Peyer's patch (tissue), 4 donors: ENCODE data around the gene FNBP1L. TPM values are rescaled to one million over a fixed set of nuclear protein-coding genes. Genes with fewer than 3 reads are reported as not detected.

ENCODE experiments used
- DNase-seq, 3 donors: peaks; one replicate each; pipeline ENCODE4 v3.0.0-alpha.2; 2017 to 2019
- H3K27ac ChIP-seq, 4 donors: fragments of 200-600 bp; sonication (generic); one replicate each; pipeline ENCODE4 v1.5.1; 2016 to 2019
- H3K27me3 ChIP-seq, 2 donors: fragments of 200-600 bp; sonication (generic); one replicate each; pipeline ENCODE4 v1.5.1; 2019
- H3K36me3 ChIP-seq, 3 donors: fragments of 200-600 bp; sonication (generic); one replicate each; pipeline ENCODE4 v1.5.1; 2016 to 2019
- H3K4me1 ChIP-seq, 4 donors: fragments of 200-600 bp; sonication (generic); one replicate each; pipeline ENCODE4 v1.5.1; 2016 to 2019
- H3K4me3 ChIP-seq, 4 donors: fragments of 200-600 bp; sonication (generic); 1 replicate in 3 of 4; 2 replicates in 1 of 4; pipeline ENCODE4 v1.5.1; 2016 to 2019; ENCODE audit warnings: mild to moderate bottlenecking in 1 of 4
- H3K9me3 ChIP-seq, 4 donors: fragments of 200-600 bp; sonication (generic); one replicate each; pipeline ENCODE4 v1.5.1; 2016 to 2019; ENCODE audit warnings: mild to moderate bottlenecking in 1 of 4
- POLR2A ChIP-seq, 2 donors: fragments of 450-650 bp; IDR thresholded peaks; one replicate each; pipeline ENCODE4 v1.5.1; 2017; ENCODE audit warnings: antibody characterized with exemption in 2 of 2, mild to moderate bottlenecking in 2 of 2, moderate library complexity in 2 of 2
- small RNA-seq, 2 donors: library from RNA; depleted of rRNA; stranded (forward); fragments of <200 nt; gene quantifications; one replicate each; pipeline ENCODE3, GENCODE V24; 2016
- total RNA-seq, 4 donors: library from RNA; depleted of rRNA; stranded (reverse); fragments of >200 nt; gene quantifications; one replicate each; pipeline ENCODE4 v1.1.0, GENCODE V29; 2016
- TF ChIP-seq, protein P1 (sequence below), 6 experiments: fragments of 450-650 bp in 4 of 6; fragments of 200-600 bp in 2 of 6; sonication (generic) in 1 of 6; IDR thresholded peaks; one replicate each; pipeline ENCODE4 v1.5.1; 2017 to 2019; ENCODE audit warnings: antibody characterized with exemption in 6 of 6, mild to moderate bottlenecking in 3 of 6, moderate library complexity in 1 of 6

Gene FNBP1L
- total RNA-seq, 4 donors from 2014 or later: 38.8 to 63.7 (median 55.2) TPM

DNA sequence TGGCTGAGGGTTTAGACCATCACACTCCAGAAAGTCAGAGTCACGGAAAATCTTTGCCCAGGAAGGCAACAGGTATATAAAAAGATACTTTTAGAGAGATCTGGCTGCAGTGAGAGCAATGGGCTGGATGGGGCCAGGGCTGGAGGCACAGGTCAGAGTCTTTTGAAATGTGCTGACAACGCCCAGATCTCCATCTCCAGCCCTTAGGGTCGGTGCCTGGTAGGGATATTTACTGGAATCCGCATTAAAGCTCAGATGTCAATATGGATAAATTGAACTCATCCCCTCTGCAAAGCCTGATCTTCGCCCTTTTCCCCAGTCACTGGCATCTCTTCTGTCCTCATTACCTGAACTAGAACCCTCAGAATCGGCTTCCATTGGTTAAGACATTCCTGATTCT is 151.6 kb downstream of the FNBP1L start:
- TF ChIP-seq POLR2A (IDR thresholded peaks at IDR 0.05): no peak
- TF ChIP-seq, protein P1, sequence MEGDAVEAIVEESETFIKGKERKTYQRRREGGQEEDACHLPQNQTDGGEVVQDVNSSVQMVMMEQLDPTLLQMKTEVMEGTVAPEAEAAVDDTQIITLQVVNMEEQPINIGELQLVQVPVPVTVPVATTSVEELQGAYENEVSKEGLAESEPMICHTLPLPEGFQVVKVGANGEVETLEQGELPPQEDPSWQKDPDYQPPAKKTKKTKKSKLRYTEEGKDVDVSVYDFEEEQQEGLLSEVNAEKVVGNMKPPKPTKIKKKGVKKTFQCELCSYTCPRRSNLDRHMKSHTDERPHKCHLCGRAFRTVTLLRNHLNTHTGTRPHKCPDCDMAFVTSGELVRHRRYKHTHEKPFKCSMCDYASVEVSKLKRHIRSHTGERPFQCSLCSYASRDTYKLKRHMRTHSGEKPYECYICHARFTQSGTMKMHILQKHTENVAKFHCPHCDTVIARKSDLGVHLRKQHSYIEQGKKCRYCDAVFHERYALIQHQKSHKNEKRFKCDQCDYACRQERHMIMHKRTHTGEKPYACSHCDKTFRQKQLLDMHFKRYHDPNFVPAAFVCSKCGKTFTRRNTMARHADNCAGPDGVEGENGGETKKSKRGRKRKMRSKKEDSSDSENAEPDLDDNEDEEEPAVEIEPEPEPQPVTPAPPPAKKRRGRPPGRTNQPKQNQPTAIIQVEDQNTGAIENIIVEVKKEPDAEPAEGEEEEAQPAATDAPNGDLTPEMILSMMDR (IDR thresholded peaks at IDR 0.05): no peak
- Histone ChIP-seq H3K27ac (no peak overlapping the region), H3K4me3 (no peak overlapping the region), H3K27me3 (no peaks in the 10 kb centered on the region), H3K9me3 (no peaks in the 10 kb centered on the region), H3K4me1 (peaks cover 0 to 24% (median 0%) of the 10 kb centered on the region in 4 donors), H3K36me3 (no peaks in the 10 kb centered on the region)
- DNase-seq: peak in 1 of 3 donors; percentile 18

DNA sequence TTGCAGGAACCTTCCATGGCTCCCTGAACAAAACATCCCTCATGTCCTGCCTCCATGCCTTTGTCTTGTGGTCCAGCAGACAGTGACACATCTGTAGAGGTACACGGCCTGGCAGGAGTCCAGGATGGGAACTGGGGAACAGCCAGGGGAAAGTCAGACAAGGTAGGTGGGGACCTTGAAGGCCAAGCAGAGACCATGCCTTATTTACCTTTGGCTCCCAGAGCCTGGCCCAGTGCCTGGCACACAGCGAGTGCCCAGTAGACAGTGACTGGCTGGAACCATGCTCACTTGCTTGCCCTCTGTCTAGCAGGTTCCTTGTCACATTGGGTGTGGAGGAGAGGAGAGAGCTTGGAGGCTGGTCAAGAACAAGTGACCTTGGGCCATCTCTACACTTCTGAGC is 152.7 kb downstream of the FNBP1L start:
- Histone ChIP-seq H3K4me1 (peaks cover 0 to 30% (median 0%) of the 10 kb centered on the region in 4 donors), H3K9me3 (no peaks in the 10 kb centered on the region), H3K4me3 (no peak overlapping the region), H3K36me3 (no peaks in the 10 kb centered on the region), H3K27me3 (no peaks in the 10 kb centered on the region), H3K27ac (peak overlapping the region in 1 of 4 donors; percentile 9)
- TF ChIP-seq, protein P1 (IDR thresholded peaks at IDR 0.05): no peak
- no peak for TF ChIP-seq POLR2A (IDR thresholded peaks at IDR 0.05)
- DNase-seq: peak in 1 of 3 donors; percentile 45

DNA sequence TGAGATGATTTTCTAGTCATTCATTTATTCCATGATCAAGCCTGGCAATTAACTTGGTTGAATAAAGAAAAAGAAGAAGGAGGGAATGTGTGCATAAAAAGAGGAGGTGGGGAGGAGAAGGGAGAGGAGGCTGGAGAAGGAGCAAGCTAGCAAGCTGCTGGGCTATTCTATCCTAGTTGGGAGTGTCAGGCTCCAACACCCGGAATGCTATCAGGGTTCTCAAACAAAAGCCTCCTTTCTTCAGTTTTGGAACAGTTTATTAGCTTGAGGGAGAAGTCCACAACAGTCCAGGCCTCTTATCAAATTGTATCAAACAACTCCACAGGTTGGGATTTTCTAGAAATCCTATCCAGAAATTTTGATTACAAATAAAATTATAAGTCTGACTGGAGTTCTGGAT is 153.8 kb downstream of the FNBP1L start:
- Histone ChIP-seq H3K9me3 (no peaks in the 10 kb centered on the region), H3K4me3 (no peak overlapping the region), H3K27ac (no peak overlapping the region), H3K36me3 (no peaks in the 10 kb centered on the region), H3K27me3 (no peaks in the 10 kb centered on the region), H3K4me1 (peaks cover 0 to 32% (median 0%) of the 10 kb centered on the region in 4 donors)
- peak in 1 of 3 donors; percentile 6 for DNase-seq
- TF ChIP-seq POLR2A (IDR thresholded peaks at IDR 0.05): no peak
- TF ChIP-seq, protein P1 (IDR thresholded peaks at IDR 0.05): no peak

DNA sequence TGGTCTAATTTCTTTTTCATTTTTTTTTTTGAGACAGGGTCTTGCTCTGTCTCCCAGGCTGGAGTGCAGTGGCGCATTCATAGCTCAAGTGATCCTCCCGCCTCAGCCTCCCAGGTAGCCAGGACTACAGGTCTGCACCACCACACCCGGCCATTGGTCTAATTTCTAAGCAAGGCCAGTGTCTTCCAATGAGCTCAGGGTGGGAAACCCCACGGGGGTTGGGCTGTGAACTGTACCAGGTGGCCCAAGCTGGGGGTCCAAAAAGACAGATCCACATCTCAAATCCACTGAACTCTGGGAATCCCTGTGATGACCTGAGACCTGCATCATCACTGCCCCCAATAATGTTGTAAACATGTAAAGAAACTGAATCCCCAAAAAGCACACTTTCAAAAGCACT is 154.2 kb downstream of the FNBP1L start:
- Histone ChIP-seq H3K4me1 (peaks cover 0 to 32% (median 0%) of the 10 kb centered on the region in 4 donors), H3K27ac (no peak overlapping the region), H3K4me3 (no peak overlapping the region), H3K27me3 (no peaks in the 10 kb centered on the region), H3K36me3 (no peaks in the 10 kb centered on the region), H3K9me3 (no peaks in the 10 kb centered on the region)
- no peak for TF ChIP-seq POLR2A (IDR thresholded peaks at IDR 0.05)
- TF ChIP-seq, protein P1 (IDR thresholded peaks at IDR 0.05): no peak
- DNase-seq: peak in 1 of 3 donors; percentile 33

DNA sequence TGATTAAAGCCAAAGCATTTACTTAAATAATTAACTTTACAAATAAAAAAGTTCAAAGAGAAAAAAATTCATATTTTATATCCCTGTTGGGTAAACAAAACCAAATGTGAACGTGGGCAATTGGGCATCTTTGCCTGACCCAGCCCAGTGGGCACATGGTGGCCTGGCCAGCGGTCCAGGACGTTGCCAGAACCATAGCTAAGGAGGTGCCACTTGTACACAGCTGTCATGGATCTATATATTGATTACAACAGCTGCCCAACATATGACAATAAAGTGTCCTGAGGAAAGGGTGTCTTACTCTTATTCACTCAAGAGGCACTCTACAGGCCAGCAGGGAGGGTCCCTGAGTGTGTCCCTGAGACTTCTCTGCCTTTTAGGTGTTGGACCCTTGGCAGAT is 155.2 kb downstream of the FNBP1L start:
- Histone ChIP-seq H3K36me3 (no peaks in the 10 kb centered on the region), H3K27ac (no peak overlapping the region), H3K4me1 (peaks cover 0 to 29% (median 0%) of the 10 kb centered on the region in 4 donors), H3K4me3 (no peak overlapping the region), H3K9me3 (no peaks in the 10 kb centered on the region), H3K27me3 (no peaks in the 10 kb centered on the region)
- no peak for TF ChIP-seq POLR2A (IDR thresholded peaks at IDR 0.05)
- peak in 1 of 3 donors; percentile 17 for DNase-seq

DNA sequence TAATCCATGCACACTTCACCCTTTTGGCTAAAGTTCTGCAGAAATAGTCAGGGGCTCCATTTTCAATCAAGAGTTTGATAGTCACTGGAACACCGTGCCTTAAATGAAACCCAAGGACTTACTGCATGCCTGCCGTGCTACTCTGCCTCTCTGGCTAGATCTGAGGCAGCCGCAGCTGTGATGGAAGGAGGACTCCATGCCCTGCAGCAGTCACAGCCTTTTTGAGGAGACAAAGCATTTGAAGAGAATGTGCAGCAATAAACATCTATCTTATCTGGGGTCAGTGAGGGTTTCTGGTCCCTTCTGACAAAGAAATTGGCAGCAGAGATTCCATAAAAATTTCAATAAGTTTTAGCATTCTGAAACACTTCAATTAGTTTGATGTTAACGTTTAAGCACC is 155.7 kb downstream of the FNBP1L start:
- DNase-seq: peak in 1 of 3 donors; percentile 38
- Histone ChIP-seq H3K4me3 (no peak overlapping the region), H3K4me1 (peaks cover 0 to 28% (median 0%) of the 10 kb centered on the region in 4 donors), H3K9me3 (no peaks in the 10 kb centered on the region), H3K36me3 (no peaks in the 10 kb centered on the region), H3K27ac (no peak overlapping the region), H3K27me3 (no peaks in the 10 kb centered on the region)
- no peak for TF ChIP-seq POLR2A (IDR thresholded peaks at IDR 0.05)
- TF ChIP-seq, protein P1 (IDR thresholded peaks at IDR 0.05): no peak

Small RNA genes within 50 kb of the gene (small RNA-seq; reads per million reads assigned to genes)
- 0 reads per million in 2 donors for gene RNA5SP53

Other genes with a start within 250 kb of the FNBP1L start
- gene DR1, start 102.2 kb upstream of the FNBP1L start, total RNA-seq: 10 to 100 TPM; 26.9 to 62.7 (median 30.9) TPM
- gene BCAR3, start 233.7 kb downstream of the FNBP1L start, total RNA-seq: 10 to 100 TPM; 17.3 to 72.7 (median 54.2) TPM